ENCODE measurements around the gene SPHK1.

The SPHK1 gene

DNA sequence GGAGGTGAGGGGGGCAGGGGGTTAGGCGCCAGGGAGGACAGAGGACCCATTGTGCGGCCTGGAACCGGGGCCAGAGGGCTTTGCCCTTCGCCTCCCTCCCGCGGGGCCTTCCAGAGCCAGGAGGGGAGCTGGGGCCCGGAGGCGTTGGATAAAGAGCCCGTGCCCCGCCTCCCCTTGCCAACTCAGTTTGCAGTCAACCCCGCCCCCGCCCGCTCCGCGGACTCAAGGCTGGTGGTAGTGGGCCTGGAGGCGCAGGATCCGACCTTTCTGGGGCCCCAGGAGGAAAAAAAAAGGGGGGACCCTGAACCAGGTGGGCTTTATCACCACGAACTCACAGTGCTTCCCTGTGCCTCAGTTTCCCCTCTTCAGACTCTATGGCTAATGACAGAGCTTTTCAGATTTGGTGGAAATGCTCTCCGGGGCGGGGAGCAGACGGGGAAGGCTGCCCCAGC is 2.0 kb upstream of the SPHK1 start:
- in situ Hi-C loops (cut with HindIII; ENCODE audit: low pct_ligation_motif_present, low pct_unique_long_range_greater_than_20kb, low sequenced_read_pairs), result no loop called here
- no peak for DNase-seq

- in situ Hi-C loops (cut with HindIII; ENCODE audit: low pct_ligation_motif_present, low pct_unique_long_range_greater_than_20kb, low sequenced_read_pairs), result no loop called here
- peak; percentile 45 for DNase-seq
These were observed 1.4 kb upstream of the SPHK1 start for GRCh38 chr17:76382803-76383545.

DNA sequence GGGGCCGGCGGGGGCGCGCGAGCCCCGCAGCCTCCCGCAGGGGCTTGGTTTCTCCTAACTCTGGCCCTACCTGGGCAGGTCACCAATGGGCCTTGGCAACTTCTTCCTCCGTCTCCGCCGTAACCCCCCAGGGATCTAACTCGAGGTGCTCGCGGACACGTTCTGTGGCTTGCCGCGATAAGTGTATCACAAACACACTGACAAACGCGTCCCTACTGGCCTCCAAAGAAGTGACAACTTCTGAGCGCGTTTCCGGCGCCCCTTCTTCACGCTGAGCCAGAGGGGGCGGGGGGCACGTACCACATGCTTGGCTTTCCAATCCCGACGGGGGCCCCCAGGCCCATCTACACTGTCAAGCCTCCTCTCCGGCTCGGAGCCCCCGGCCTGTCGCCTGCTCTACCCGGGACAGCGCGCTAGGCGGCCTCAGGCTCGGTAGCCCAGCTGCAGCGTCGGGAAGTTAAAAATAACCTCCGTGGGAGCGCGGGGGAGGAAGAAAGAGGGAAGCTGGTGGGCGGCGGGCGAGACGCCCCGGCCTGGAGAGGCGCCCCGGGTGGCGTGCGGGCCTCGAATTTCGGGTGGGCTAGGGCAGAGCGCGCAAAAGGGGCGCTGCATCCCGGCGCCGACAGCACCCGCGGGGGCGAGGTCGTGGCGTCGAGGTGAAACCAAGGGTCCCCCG is 725 bp upstream of the SPHK1 start:
- peak; percentile 35 for DNase-seq
- in situ Hi-C loops (cut with HindIII; ENCODE audit: low pct_ligation_motif_present, low pct_unique_long_range_greater_than_20kb, low sequenced_read_pairs), result no loop called here

GRCh38 chr17:76384987-76385891 is 830 bp downstream of the SPHK1 start:
- no peak for DNase-seq
- in situ Hi-C loops (cut with HindIII; ENCODE audit: low pct_ligation_motif_present, low pct_unique_long_range_greater_than_20kb, low sequenced_read_pairs), result no loop called here

- in situ Hi-C loops (cut with HindIII; ENCODE audit: low pct_ligation_motif_present, low pct_unique_long_range_greater_than_20kb, low sequenced_read_pairs), result no loop called here
- DNase-seq, result peak; percentile 80
These were observed 1.7 kb downstream of the SPHK1 start for GRCh38 chr17:76385892-76386786.

GRCh38 chr17:76386966-76387765 is 2.8 kb downstream of the SPHK1 start:
- DNase-seq, result no peak
- in situ Hi-C loops (cut with HindIII; ENCODE audit: low pct_ligation_motif_present, low pct_unique_long_range_greater_than_20kb, low sequenced_read_pairs), result no loop called here

DNA sequence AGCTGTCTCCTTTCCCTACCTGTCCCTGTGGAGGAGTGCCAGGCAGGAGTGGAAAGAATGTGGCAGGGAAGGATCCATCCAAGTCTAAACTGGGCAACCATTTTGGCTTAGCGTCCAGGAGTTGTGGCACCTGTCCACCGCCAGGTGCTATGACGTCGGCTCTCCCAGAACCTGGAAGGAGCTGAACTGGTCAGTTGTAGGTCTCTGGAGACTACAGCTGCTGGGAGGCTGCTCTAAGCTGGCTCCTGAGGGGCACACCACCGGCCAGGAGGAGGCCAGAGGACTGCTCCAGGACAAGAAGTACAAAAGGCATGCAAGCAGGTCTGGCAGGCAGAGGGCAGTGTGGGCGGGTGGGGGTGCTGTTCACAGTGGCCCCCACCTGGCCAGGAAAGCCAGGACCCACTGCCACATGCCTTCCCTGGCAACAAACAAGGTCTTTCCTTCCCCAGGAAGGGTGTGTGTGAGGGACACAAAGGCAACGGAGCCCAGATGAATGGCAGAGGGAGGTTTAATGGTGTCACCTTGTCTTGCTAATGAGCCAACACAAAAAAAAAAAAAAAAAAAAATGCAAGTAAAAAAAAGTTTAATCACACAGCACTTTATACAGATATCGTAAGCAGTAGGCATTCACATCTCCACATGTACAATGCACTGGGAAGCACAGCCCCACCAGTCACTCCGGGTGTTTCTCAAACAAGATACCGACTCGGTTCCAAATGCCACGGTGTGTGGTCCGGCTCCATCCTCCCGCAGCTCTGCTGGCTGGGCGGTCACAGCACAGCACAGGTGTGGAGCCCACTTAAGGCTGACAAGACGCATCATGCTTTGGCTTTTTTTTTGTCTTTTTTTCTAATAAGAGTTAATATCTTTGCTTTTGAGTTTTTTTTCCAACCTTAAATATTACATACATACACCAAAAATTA is 4.8 kb downstream of the SPHK1 start:
- no peak for DNase-seq
- in situ Hi-C loops (cut with HindIII; ENCODE audit: low pct_ligation_motif_present, low pct_unique_long_range_greater_than_20kb, low sequenced_read_pairs), result no loop called here

DNA sequence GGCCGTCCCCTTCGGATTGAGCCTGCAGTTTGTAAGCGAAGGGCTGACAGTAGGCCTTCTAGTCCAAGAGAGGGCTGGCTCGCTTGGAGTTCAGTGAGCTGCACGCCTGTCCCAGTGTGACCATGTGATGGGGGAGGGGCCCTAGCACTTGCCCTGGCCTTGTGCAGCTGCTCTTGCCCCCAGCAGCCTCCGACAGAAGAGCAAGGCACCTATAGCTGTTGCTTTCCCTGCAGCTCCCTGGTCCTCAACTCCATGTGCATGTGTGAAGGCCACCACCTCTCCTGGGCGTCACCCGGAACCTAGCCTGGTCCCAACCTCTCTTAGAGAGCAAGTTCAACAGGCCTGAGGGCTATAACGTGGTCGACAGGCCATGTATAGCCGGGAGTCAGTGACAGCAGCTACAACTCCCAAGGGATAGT is 5.6 kb downstream of the SPHK1 start:
- no peak for DNase-seq
- in situ Hi-C loops (cut with HindIII; ENCODE audit: low pct_ligation_motif_present, low pct_unique_long_range_greater_than_20kb, low sequenced_read_pairs), result no loop called here

DNA sequence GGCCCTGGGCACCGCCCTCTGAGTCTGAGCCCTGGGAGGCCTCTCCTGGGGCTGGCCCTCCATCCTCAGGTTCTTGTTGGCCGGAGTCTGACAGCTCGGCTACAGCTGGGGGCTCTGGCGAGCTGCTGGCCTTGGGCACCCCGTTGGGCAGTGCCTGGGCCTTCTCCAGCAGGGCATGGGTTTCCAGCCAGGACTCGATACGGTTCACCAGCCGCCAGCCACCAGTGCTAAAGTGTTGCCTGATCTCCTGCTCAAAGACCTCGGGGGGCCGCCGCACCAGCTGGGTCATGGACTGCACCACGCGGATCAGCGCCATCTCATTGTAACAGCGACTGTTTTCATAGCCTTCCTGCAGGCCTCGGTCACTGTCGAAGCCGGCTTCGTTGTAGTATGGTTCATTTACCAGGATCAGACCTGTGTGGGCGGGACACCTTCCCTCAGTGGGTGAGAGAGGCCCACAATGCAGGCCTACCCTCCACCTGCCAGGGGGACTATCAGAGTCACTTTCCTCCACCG is 6.8 kb downstream of the SPHK1 start:
- no peak for DNase-seq
- in situ Hi-C loops (cut with HindIII; ENCODE audit: low pct_ligation_motif_present, low pct_unique_long_range_greater_than_20kb, low sequenced_read_pairs), result no loop called here

GRCh38 chr17:76394166-76394565 is 9.8 kb downstream of the SPHK1 start:
- DNase-seq, result peak; percentile 94

DNA sequence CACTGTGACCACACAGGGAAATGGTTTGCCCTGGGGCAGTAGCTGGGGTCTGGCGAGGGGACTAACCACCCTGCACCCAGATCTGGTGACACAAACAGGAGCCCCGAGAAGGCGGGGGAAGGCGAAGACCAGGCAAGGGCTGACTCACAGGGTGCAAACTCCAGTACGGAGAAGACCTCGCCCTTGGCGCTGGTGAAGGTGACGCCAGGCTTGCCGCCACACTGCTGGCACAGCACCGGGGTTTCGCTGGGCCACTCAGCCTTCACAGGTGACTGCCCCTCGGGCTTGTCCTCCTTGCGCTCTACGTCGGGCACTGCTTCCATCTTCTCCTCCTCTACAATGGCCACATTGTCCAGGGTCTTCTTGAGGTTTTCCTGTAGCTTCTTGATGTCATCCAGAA is 11.6 kb downstream of the SPHK1 start:
- in situ Hi-C loops (cut with HindIII; ENCODE audit: low pct_ligation_motif_present, low pct_unique_long_range_greater_than_20kb, low sequenced_read_pairs), result no loop called here
- no peak for DNase-seq

More at GRCh38 chr17:76394166-76394565, 9.8 kb downstream of the SPHK1 start:
- in situ Hi-C loops (cut with HindIII; ENCODE audit: low pct_ligation_motif_present, low pct_unique_long_range_greater_than_20kb, low sequenced_read_pairs), result no loop called here

GRCh38 chr17:76397184-76397583 is 12.8 kb downstream of the SPHK1 start:
- DNase-seq, result no peak
- in situ Hi-C loops (cut with HindIII; ENCODE audit: low pct_ligation_motif_present, low pct_unique_long_range_greater_than_20kb, low sequenced_read_pairs), result no loop called here

DNA sequence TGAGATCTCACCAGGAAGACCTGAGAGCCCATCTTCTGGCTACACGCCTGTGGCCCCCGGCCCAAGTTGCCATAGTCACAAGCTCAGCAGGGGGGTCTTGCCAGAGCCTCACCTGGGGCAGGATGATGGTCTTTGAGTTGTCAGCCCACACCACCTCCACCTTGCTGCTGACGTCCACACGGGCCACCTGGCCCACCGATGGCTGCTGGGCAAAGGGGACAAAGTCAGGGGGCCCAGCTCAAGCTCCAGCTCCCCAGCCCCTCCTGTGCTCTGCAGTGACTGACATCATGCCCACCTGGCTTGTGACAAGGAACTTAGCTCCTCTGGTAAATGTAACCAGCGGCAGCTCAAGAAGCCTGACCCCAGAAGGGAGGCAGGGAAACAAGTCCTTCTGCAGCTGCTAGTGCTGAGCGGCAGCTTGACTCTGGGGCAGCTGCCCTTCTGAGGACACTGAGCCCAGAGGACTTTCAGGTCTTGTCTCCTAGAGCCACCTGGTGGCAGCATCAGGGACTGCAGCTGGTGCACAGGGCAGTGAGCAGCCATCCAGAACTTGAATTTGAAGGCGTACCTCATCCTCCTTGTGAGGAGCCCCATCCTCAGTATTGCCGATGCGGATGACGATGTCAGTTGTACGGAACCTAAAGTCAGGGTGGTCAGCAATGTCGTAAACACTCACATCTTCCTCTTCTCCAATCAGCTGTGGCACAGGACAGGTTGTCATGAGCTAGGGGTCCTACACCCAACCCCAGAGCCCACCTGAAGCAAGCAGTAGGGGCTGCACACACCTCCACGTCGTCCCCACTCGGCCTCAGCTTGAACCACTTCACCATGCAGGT is 13.5 kb downstream of the SPHK1 start:
- in situ Hi-C loops (cut with HindIII; ENCODE audit: low pct_ligation_motif_present, low pct_unique_long_range_greater_than_20kb, low sequenced_read_pairs), result no loop called here
- peak; percentile 92 for DNase-seq

DNA sequence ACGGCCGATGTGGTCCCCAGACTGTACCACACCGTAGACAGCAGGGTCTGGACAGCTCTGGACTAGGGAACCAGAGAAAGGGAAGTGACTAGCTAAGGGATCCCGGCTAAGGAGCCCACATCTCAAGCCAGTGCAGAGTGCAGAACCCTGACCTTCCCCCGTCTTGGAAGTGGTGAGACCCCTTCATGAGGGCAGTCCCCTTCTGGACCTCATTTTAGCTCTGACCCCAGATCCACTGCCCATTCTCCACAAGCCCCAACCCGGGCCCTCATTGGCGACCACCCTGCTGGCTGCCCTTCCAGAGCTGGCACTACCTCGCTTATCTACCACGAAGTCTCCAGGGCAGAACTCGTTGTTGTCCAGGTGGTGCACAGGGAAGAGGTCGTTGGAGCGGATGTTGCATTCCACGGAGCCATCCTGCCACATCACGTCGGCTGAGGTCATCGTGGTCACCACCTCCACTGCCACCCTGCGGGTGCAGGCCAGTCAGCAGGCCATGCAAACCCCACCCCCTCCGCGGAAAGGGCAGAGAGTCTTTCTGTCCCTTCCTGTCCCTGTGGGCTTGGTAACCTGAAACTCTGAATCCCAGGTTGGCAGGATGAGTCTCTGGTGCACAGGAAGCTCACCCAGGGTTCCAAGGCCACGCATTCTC is 14.2 kb downstream of the SPHK1 start:
- peak; percentile 53 for DNase-seq
- in situ Hi-C loops (cut with HindIII; ENCODE audit: low pct_ligation_motif_present, low pct_unique_long_range_greater_than_20kb, low sequenced_read_pairs), result no loop called here

Measured in ACHN (cell line).